PC-3 (cell line): ENCODE results near the gene LLGL2.
"Not testable (repeated sequence)": the region's sequence is repeated elsewhere in the genome, so short reads cannot be mapped to it uniquely, and the experiment has no call there.

Source experiments
- CTCF ChIP-seq: fragments of 300-600 bp; sonication (generic); conservative IDR thresholded peaks from 2 replicates; pipeline ENCODE4 v1.5.1; 2017; ENCODE audit warnings: antibody characterized with exemption, low read depth, mild to moderate bottlenecking, low read length
- EZH2phosphoT487 ChIP-seq: fragments of 300-600 bp; sonication (generic); IDR thresholded peaks from 2 replicates; pipeline ENCODE4 v1.6.1; 2018; ENCODE audit warnings: mild to moderate bottlenecking, antibody characterized with exemption, low read length, borderline replicate concordance

DNA sequence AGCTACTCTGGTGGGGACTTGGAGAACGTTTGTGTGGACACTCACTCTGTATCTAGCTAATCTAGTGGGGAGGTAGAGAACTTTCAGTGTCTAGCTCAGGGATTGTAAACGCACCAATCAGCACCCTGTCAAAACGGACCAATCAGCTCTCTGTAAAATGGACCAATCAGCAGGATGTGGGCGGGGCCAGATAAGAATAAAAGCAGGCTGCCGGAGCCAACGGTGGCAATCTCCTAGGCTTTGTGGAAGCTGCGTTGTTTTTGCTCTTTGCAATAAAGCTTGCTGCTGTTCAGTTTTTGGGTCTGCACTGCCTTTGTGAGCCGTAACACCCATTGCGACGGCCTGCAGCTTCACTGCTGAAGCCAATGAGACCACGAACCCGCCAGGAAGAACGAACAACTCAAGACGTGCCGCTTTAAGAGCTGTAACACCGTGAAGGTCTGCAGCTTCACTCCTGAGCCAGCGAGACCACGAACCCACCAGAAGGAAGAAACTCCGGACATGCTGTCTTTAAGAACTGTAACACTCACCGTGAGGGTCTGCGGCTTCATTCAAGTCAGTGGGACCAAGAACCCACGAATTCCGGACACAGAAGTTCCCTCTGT, 55.7 kb downstream of the LLGL2 start:
- not testable (repeated sequence) for TF ChIP-seq CTCF, EZH2phosphoT487
